WI38 (cell line): ENCODE data around the gene PPP6R3.

ENCODE experiments used
- H3K4me3 ChIP-seq: 2 replicates; pipeline ENCODE4 v1.5.1; 2011; ENCODE audit warnings: low read depth, mild to moderate bottlenecking, control low read depth, low read length
- CTCF ChIP-seq: IDR thresholded peaks from 2 replicates; pipeline ENCODE4 v1.5.1; 2012; ENCODE audit warnings: low read depth, mild to moderate bottlenecking, control low read depth, low read length

PPP6R3 gene

GRCh38 chr11:68436162-68436888, 24.2 kb upstream of the PPP6R3 start:
- TF ChIP-seq CTCF, result no peak
- H3K4me3 ChIP-seq, result no peak overlapping the region

DNA sequence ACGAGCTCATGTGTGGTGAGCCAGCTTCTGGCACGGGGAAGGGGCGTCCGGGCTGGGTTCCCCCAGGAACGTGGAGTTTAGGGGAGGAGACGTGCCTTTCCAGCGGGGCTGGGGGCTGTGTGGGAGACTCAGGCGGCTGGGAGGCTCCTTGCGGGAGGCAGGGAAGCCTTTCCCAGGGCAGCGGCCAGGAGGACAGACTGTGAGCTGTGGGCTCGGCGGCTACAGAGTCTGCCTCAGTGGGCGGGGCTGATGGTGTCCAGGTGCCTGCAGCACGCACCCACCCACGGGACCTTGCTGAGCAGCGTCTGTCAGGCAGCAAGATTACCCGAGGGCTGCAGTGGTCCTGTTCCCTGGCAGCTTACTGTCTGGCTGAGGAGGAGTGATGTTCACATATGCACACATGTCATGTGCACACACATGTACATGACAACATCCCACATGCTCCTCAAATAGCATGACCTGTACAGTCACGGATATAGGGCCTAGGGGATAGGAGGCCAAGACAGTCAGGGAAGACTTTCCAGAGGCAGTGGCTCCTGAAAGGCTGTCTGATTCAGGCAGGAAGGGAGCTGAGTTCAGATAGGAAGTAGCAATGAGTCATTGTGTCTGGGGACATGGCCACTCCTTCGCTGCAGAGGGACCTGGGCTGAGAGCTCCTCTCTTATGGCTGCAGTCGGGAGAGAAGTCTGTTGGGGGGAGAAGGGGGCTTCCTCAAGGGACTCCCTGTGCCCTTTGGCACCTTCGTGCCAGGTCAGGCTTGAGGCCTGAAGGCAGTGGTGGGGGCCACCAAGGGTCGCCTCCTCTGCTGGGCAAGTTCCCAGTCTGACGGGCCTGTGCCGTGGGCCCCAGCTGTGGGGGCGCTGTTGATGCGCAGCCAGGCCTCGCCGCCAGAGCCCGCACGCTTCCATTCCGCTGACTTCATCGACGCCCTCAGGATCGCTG, 23.3 kb upstream of the PPP6R3 start:
- no peak overlapping the region for H3K4me3 ChIP-seq
- no peak for TF ChIP-seq CTCF

GRCh38 chr11:68437927-68438657, 22.5 kb upstream of the PPP6R3 start:
- TF ChIP-seq CTCF, result no peak
- H3K4me3 ChIP-seq, result no peak overlapping the region

DNA sequence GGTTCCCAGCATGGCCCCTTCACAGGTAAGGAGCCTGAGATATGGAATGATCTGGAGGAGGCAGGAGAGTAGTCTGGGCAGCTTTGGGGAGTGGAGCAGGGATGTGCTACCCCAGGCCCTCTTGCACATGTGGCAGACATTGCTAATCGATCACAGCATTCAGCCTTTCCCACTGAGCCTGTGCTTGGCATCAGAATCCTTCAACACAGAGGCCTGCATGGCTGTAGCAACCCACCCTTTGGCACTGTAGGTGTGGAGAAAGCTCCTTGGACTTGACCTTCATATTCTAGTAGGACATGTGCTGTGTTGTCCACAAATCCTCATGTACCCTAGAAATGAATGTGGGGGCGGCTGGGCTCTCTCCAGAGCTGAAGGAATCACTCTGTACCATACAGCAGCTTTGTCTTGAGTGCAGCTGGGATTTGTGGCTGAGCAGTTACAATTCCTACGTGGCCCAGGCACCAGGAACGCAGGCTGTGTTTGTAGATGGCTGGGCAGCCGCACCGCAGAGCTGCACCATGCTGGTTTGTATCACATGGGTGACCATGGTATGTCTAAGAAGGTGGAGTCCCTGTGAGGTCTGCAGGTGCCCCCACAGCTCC, 21.8 kb upstream of the PPP6R3 start:
- no peak for TF ChIP-seq CTCF
- no peak overlapping the region for H3K4me3 ChIP-seq

DNA sequence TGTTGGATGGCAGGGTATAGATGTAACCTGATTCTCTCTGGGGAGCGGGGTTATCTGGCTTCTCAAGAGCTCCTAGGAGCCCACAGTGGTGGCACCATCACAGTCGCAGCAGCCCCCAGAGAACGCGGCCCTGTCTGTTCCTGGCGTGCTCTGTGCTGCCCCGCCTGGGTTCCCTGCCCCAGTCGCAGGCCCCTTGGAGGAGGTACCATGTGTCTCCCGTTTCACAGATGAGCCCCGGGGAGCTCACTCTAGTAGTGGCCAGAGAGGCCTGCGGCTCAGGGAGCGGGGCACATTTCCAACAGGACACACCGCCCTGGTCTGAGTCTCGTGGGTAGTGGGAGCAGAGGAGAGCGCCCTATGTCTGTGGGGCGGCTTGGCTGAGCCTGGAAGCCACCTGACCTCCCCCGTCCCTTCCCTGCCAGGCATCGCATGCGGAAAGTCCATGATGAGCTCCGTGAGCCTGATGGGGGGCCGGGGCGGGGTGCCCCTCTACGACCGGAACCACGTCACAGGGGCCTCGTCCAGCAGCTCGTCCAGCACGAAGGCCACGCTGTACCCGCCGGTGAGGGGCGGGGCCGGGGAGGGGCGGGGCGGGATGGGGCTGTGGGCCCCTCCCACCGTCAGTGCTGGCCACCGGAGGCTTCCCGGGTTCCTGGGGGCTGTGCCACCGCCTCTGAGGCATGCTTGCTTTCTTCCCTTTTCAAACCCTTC, 21.0 kb upstream of the PPP6R3 start:
- H3K4me3 ChIP-seq, result no peak overlapping the region
- TF ChIP-seq CTCF, result no peak

DNA sequence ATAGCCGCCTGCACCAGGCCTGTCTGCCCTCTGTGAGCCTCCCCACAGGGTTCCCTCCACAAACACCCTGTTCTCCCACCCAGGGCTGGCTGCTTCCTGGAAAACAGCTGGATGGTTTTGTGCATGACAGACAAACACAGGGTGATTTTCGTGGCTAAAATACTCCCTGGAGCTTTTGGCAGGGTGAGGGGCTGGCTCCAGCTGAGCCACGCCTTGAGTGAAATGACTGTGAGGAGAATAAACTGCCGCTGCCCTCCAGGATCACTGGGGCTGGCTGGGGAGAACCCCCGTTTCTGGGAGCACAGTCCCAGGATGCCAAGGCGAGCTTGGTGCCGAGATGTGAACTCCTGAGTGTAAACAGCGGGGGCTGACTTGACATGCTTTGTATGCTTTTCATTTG, 20.3 kb upstream of the PPP6R3 start:
- TF ChIP-seq CTCF, result no peak
- H3K4me3 ChIP-seq, result no peak overlapping the region
